Mucosa of gallbladder (tissue), 1 donor: ENCODE measurements around the gene NKAIN2. TPM values are rescaled to one million over a fixed set of nuclear protein-coding genes. Genes with fewer than 3 reads are reported as not detected.
A peak's percentile ranks its signal among the peaks of the same experiment; 100 is the strongest.
"Not testable (repeated sequence)": the region's sequence is repeated elsewhere in the genome, so short reads cannot be mapped to it uniquely, and the experiment has no call there.

Source experiments
- DNase-seq: peaks from one replicate; pipeline ENCODE4 v3.0.0-alpha.2; 2020; ENCODE audit warnings: low spot score
- total RNA-seq: library from RNA; stranded (reverse); gene quantifications from one replicate; pipeline ENCODE4 v1.2.1, GENCODE V29; 2021
- donor health status: DM: no; HTN: no; CAD: no.

The NKAIN2 gene
- total RNA-seq, 1 donor from 2014 or later, result 0.29 TPM

DNA sequence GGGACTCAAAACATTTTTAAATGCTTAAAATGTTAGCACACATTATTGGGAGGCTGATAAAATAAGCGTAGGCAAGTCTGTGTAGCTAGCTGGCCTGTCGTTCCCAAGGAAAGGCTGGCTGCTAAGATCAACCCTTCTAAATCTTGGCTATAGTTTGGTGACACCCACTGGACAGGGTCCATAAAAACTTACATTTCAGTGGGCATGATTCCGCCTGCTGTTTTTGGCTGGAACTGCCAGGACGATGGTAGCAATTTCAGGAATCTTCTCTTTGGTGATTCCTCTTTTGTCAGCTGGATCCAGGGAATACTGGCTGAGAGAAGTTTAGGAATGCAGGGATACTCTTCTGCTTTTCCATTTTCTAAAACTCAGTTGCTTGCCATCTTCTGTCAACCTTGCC, 162.2 kb downstream of the NKAIN2 start:
- DNase-seq, result peak; percentile 29

DNA sequence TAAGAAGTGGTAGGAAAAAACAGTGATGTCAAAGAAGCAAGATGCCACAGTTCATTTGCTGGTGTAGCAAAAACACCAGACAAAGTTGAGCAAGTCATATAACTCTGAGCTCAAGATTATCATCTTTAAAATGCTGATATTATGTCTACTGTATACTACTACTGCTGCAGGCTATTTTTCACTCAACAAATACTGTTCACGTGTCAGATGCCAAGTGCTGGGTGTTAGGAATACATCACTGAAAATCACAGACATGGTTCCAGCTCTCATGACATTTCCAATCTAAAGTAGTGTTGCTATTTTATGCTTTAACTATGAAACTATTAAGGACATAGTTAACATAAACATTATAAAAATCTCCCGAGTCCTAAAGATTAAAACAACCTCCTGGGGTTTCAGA, 163.0 kb downstream of the NKAIN2 start:
- no peak for DNase-seq

DNA sequence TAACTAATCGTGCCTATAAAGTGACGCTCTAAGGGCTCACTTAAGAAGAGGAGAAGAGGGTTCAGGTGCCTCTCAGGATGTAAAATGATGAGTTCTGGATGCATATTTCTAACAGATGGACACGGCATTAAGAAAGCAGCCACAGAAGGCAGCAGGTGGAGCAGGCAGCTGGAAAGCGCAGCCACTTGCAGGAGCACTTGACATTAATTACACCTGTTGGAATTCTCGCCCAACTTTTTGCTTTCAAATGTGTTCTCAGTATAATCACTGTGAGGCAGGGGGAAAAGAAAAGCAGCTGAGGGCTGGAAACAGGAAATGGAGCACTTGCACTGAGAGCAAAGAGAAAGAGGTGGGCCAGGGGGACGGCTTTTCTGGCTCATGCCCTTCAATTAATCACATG, 164.2 kb downstream of the NKAIN2 start:
- DNase-seq, result no peak

DNA sequence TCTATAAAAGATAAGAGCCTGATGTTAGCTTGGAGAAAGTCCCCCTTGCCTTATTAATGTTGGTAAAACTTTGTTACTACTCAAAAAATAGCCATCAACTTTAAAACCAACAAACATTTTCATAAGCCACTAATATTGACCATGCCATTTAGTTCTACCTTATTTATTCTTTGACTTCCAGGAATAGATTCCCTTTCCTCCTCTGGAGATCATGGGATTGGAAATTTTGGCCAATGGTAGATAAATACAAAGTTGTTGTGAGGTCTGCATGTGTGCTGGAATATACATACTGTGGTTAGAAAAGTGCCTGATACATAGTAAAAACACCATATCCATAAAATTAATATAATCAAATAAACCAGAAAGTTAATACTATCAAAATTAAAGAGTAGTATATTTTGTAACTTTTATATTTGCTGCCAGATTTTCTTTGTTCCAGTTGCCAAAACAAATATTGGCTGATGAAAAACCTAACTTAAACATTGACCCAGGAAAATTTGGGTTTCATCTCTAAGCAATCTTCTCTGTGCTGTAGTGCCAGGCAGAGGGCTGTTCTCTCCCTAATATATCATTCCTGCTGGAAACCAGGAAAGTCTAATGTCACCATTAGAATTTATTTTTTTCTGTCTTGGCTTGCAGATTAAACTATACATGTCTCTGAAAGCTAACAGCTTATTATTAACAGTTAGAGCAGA, 169.1 kb downstream of the NKAIN2 start:
- no peak for DNase-seq

DNA sequence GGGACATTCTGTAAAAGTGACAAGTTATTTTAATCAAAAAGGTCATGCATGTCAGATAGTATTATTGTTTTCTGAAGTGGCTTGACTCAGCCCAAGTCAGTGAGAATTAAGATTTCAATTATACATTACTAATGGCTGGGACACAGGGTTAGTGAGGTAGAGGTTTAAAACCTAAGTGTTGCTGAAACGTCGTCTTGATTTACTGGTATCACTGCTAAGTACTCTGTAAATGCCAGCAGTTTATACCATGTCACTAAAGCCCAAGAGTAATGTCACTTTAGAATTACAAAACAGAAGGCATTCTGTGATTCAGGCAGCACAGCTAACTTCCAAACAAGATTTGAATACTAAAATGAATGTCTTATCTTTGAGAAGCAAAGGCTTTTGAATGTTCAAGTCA, 176.6 kb downstream of the NKAIN2 start:
- no peak for DNase-seq

DNA sequence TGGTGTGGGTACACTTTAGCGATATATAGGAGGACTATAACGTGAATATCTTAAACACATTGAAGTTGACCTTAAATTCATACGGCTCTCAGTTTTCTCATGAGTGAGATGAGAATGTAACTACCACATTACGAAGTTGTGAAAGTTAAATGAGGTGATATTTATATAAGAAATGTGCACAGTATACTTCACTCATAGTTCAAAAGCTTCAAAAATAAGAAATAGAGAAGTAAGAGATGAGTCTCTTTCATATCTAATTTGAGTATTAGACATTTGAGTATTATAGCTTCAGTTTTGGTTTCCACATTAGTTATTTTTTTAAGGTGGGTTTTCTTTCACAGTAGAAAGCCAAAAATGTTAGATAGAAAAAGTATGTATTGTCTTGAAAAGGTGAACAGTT, 183.3 kb downstream of the NKAIN2 start:
- DNase-seq, result no peak

DNA sequence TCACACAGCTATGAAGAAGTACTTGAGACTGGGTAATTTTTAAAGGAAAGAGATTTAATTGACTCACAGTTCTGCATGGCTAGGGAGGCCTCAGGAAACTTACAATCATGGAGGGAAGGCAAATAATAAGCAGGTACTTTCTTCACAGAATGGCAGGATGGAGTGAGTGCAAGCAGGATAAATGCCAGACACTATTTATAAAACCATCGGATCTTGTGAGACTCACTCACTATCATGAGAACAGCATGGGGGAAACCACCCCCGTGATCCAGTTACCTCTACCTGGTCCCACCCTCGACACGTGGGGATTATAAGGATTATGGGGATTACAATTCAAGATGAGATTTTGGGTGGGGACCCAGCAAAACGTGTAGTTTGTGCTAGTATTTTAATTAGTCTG, 186.3 kb downstream of the NKAIN2 start:
- not testable (repeated sequence) for DNase-seq

DNA sequence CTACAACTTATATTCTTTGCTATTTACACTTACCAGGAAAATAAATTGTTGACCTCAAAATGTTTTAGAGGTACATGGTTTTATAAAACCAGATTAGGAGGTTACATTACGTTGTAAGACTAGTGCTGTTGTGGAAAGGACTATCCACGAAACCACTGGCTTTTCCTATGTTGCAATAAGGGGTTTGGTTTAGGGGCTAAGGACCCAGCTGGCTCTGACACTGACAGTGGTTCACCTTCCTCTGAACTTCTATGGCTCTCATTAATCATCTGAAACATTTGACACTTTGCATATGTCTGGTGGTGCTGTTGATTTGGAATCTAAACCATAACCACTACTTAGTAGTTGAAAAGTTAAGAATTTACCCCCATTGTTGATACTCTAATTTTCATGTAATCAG, 186.7 kb downstream of the NKAIN2 start:
- no peak for DNase-seq

DNA sequence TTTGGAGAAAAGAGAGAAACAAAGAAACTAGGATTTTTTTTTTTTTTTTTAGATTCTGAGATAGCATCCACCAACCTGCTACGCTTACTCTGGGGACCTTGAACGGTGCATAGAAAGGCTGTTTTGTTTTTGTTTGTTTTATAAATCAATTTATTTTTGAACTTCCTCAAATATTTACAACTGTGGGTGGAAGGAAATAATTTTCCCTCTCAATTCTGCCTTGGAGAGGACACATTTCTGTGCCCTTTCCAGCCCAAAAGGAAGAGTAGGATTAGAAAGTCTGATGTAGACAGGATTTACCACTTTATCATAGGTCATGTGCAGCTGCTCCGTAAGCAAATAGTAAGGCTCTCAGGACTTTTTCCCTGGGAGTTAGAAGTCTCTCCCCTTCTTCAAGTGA, 190.5 kb downstream of the NKAIN2 start:
- DNase-seq, result no peak

DNA sequence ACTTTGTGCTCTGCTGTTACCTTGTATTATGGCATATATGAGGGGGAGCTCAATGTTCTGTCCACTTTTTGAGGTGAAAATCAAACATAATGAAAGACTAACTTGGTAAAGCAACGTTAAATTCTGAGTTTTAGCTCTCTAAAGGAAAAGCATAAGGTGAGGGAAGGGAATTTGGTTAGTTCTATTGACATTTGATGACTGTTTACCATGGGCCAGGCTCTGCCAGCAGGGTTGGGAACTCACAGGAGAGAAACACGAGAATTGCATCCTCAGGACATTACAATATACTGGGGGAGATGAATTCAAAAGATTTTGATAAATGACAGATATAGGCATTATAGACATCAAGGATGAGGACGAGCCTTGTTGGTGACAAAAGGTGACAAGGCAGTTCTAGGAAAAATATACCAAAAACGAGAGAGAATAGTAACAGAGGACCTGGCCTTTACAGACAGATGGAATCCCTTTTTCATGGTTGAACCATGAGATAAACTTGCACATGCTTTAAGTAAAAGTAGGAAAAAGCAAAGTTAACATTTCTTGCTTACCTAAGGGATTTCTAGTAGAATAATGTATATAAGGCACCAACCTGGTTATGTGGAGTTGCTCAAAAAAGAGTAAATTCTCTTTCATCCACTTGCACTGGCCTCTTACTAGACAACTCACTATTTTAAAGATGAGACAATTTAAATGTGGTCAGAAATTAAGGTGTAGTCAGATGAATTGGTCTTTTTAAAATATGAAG, 191.4 kb downstream of the NKAIN2 start:
- no peak for DNase-seq

DNA sequence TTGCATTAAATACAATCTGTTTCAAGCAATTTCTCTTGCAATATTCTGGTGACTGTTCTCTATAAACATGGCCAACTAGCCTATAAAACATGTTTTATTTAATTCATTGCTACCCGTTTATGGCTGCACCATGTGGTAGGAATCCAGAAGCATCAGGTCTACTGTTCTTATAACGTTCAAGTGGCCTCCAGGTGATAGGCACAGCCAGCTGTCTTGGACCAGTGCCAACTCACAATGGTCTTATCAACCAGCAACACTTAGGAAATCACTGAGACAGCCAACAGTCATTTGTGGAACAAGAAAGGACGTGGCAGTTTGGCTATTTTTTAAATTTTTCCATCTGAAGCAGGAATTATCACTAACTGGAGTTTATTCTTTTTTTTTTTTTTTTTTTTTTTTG, 193.6 kb downstream of the NKAIN2 start:
- no peak for DNase-seq

DNA sequence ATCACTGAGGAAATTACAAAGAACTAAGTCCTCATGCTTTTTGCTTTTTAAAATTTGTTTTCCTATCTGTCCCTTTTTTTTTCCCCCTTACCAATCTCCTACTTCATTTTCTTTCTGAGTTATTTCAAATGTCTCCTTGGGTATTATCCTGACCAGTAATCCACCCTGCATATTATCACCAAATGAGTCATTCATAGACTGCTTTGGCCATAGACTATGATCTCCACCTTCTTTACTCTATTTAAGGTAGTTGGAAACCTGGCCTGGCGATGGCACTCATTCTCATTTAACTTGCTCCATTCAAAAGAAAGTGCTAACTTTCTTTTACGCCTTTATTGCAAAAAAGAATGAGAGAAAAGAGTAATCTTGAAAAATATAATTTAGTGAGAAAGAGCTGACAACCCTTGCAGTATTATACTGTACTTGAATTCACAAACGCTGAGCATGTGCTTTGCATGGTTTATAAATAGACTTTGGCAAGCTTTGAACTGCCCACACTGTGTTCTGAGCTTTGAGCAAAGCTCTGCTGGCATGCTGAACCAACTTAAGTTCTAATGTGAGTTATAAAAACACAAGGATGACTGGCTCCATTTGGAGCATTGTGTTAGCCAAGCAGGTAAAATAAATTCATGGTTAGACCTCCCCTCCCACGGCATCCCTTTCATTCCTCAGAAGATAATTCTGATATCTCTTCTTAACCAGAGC, 198.9 kb downstream of the NKAIN2 start:
- DNase-seq, result no peak

DNA sequence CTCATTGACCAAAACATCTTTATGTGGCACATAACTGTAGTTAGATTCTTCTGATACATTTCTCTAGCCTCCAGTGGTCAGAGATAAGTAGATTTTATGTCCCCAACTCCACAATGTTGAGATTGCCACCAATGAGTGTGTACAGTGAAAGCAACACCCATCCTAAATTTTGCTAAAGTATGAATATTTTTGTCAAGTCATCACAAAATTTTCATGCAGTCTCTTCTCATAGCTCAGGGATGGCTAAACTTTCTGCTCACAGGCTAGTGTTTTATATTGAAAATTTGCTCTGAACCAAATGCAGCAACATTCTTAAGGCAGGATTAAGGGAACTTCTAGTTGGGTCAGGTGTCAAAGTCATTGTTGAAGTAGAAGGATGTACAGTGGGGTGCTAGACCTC, 203.6 kb downstream of the NKAIN2 start:
- no peak for DNase-seq

DNA sequence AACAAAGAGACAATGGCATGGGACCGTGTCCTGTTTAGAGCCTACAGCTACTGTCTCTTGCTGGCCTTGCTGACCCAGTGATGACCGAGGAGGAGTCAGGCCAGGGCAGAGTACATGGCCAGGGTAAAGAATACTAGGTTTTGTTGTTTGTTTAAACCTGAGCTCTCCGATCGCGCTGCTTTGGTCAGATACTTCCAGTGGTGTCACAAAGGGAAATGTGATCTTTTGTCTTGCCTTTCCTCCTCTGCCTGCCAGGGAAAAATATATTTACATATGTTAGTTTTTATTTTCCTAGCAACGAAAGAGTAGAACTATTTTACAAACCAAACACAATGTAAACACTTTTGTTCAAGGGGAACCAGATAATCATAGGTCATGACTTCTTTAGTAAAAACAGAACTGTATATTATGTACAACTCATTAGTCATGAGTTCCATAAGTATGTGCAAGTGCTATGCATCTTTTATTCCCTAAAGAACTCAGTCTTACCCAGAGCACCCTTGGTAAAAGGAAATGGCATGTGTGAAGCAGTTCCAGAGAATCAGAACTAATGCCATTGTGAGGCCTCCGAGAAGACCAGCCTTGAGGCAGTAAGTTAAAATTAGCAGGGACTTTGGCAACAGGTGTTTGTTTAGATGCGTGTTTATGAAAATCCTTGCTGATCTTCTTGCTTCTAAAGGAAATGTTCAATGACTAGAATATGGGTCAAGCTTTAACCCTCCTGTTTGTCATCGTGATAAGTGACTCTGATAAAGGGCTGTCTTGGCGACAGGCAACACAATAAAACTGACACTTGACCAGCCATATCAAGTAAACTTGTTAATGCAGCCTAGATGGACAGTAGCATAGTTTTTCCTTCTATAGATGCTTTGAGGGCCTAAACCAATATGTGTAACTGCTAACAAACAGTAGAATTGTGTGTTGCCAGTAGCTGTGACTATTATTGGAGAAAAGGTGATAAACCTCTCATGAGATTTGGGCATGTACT, 204.6 kb downstream of the NKAIN2 start:
- no peak for DNase-seq

DNA sequence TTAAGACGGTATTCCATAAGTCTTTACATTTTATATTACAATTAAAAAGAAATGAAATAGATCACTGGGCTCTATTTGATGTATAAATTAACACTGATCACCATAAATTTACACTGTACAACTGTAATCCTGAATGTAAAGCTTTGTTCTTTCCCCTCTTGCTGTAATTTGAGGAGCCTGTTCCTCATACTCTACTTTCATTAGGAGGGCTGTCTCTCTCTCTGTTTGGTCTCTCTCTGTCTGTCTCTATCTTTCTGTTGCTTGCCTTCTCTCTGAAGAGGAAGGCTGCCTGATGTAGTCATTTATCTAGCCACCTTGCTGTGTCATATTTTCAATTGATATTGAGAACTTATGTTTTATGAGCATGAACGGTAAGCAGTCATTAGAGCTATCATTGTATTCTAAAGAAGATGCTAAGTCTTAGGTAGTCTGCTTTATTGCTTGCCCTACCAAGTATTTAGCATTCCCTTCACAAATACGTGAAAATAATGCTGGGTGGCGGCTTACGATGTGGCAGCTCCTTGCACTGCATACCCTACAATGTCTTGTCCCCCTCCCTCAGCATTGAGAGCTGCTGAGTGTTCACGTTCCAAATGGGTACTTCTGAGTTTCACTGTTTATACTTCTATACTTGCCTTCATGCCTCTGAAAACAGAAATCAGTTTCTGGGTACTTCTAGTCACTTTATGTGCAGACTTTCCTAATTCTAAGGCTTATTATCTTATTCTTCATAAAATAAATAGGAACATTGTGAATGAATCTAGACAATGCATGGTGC, 205.5 kb downstream of the NKAIN2 start:
- DNase-seq, result no peak

DNA sequence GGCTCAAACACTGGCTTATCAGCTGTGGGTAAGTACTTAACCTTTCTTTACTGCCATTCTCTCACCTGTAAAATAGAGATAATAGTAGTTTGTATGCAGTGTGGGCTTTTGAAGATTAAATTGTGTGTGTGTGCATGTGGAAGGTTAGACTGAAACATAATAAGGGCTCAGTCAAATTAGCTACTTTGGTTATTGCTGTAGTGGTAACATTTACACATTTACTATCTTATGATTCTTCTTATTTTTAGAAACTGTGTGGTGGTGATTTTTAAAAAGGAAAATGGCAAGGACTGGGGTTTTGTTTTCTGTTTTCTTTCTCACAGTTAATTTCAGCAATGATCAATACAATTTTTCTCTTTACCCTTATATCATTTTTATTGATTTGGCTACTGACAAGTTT, 206.9 kb downstream of the NKAIN2 start:
- DNase-seq, result no peak

DNA sequence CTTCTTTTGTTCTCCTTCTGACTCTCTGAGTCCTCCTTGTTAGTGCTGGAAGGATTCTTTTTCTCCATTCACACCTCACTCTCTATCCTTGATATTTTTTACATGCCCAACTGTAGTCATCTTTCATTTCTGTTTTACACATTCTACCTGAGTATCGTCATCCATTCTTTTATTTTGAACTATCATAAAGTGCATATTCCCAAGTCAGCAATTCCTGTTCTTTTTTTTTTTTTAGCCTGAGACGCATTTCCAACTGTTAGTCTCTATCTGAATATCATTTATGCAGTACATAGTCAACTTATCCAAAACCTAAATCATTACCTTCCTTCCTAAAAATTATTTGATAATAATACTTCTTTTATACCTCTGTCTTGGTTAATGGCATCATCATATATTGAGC, 207.5 kb downstream of the NKAIN2 start:
- DNase-seq, result no peak

DNA sequence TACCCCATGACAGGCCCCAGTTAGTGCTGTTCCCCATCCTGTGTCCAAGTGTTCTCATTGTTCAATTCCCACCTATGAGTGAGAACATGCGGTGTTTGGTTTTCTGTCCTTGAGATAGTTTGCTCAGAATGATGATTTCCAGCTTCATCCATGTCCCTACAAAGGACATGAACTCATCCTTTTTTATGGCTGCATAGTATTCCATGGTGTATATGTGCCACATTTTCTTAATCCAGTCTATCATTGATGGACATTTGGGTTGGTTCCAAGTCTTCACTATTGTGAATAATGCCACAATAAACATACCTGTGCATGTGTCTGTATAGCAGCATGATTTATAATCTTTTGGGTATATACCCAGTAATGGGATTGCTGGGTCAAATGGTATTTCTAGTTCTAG, 218.4 kb downstream of the NKAIN2 start:
- DNase-seq, result not testable (repeated sequence)

DNA sequence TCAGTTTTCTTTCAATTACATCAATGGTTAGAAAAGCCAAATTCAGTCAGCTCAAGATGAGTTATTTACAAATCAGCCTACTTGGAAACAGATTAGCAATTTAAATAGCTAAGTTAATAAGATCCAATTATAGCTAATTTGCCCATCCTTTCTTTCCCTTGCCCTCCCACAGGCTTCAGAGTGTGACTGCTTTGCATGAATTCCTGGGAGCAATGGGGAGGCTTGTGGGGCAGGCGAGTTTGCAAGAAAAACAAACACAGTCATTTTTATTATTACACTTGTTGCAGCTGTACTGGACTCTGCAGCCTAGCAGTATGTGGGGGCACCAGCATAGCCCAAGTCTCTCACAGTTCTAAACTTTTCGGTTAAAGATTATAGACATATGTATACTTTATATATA, 219.0 kb downstream of the NKAIN2 start:
- no peak for DNase-seq

DNA sequence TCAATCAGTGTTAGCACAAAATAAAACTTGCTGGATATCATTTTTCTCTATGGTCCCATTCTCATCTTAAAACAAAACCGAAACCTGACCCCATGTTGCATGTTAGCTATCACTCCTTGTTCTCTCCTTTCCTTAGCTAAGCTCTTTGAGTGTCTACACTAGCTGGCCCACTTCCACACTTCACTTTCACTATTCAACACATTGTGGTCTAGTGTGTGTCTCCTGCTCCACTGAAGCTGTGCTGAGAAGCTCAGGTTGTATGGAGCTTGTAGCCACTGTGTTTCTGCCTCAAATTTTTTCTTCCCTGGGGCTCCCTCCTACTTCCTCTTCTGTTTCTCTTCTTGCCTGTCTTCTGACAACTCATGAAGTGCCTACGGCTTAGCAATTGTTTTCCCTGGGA, 223.0 kb downstream of the NKAIN2 start:
- DNase-seq, result no peak

DNA sequence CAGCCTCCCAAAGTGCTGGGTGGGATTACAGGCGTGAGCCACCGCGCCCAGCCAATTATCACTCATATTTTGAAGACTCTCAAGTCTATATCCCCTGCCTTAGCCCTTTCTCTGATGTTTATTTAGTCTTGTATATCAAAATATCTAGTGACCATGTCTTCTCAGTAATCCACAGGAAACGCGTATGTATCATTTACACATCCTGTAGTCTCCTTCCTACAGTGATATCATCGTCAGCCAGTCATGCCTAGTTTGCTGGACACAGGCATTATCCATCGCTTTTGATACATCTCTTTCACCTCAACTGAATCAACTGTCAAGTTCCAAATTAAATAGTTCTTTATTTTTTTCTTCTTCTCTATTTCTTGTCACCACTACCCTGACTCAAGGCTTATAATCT, 223.7 kb downstream of the NKAIN2 start:
- DNase-seq, result no peak
